H1 (cell line): ENCODE data around the gene CLIP3.

Experiments
- ATF3 ChIP-seq: IDR thresholded peaks from 2 replicates; pipeline ENCODE4 v1.6.1; 2011; ENCODE audit warnings: low read depth, mild to moderate bottlenecking, low read length; ENCODE audit not compliant: insufficient read depth
- CBX5 ChIP-seq: fragments of 300-800, 300-1000 bp; sonication (generic); IDR thresholded peaks from 2 replicates; pipeline ENCODE4 v1.7.1; 2016; ENCODE audit warnings: antibody characterized with exemption, low read length, low read depth
- CHD1 ChIP-seq: IDR thresholded peaks from 2 replicates; pipeline ENCODE4 v1.6.1; 2012; ENCODE audit warnings: low read depth, low read length, improper control_type of control experiment
- CTCF ChIP-seq, 3 experiments: IDR thresholded peaks; 1 replicate in 2 of 3; 2 replicates in 1 of 3; pipeline versions ENCODE4 v1.5.1 to v1.6.1; 2011; ENCODE audit warnings: low read length in 3 of 3, mild to moderate bottlenecking in 3 of 3, inconsistent platforms in 2 of 3, low read depth in 1 of 3, moderate library complexity in 1 of 3; ENCODE audit not compliant: insufficient read depth in 1 of 3; ENCODE audit errors: control extremely low read depth in 1 of 3
- KDM1A ChIP-seq: fragments of 200-600, 300-600 bp; sonication (generic); IDR thresholded peaks from 2 replicates; pipeline ENCODE4 v1.7.1; 2016; ENCODE audit warnings: mild to moderate bottlenecking, low read length, borderline replicate concordance
- SP4 ChIP-seq: IDR thresholded peaks from 2 replicates; pipeline ENCODE4 v1.6.1; 2012; ENCODE audit warnings: low read length, inconsistent platforms

GRCh38 chr19:36013280-36014011, 19.2 kb downstream of the CLIP3 start:
- TF ChIP-seq SP4 (no peak), ATF3 (no peak), CTCF (IDR thresholded peaks at IDR 0.05; ENCODE audit: control extremely low read depth in 1 of 3, insufficient read depth in 1 of 3, low read depth in 1 of 3, low read length in 3 of 3) (no peak), KDM1A (no peak), CBX5 (no peak), CHD1 (no peak)
